ENCODE measurements around the gene RPS3.
"Not testable (repeated sequence)": the region's sequence is repeated elsewhere in the genome, so short reads cannot be mapped to it uniquely, and the experiment has no call there.

RPS3 gene

GRCh38 chr11:75352588-75353206 is 46.6 kb upstream of the RPS3 start:
- DNase-seq (ENCODE audit: low read depth in 2 of 2) = no peak
- TF ChIP-seq CTCF (IDR thresholded peaks at IDR 0.05; ENCODE audit: low read depth, low read length) = no peak
- peak overlapping the region; percentile 61 for H3K4me3 ChIP-seq (replicated peaks in 1 of 2; ENCODE audit: low read depth in 2 of 2, low read length in 2 of 2)

- no peak for TF ChIP-seq CTCF (IDR thresholded peaks at IDR 0.05; ENCODE audit: low read depth, low read length)
- no peak for DNase-seq (ENCODE audit: low read depth in 2 of 2)
- H3K4me3 ChIP-seq (replicated peaks in 1 of 2; ENCODE audit: low read depth in 2 of 2, low read length in 2 of 2) = no peak overlapping the region
Measured at GRCh38 chr11:75355051-75355450, 44.3 kb upstream of the RPS3 start.

- DNase-seq (ENCODE audit: low read depth in 2 of 2) = peak in 1 of 2 donors; percentile 43
- H3K4me3 ChIP-seq (replicated peaks in 1 of 2; ENCODE audit: low read depth in 2 of 2, low read length in 2 of 2) = no peak overlapping the region
- no peak for TF ChIP-seq CTCF (IDR thresholded peaks at IDR 0.05; ENCODE audit: low read depth, low read length)
Measured at GRCh38 chr11:75356613-75357012, 42.7 kb upstream of the RPS3 start.

- not testable (repeated sequence) for H3K4me3 ChIP-seq (replicated peaks in 1 of 2; ENCODE audit: low read depth in 2 of 2, low read length in 2 of 2); DNase-seq (ENCODE audit: low read depth in 2 of 2)
Measured at GRCh38 chr11:75362285-75362684, 37.0 kb upstream of the RPS3 start.

- no peak for TF ChIP-seq CTCF (IDR thresholded peaks at IDR 0.05; ENCODE audit: low read depth, low read length)
- DNase-seq (ENCODE audit: low read depth in 2 of 2) = peak; percentile 66 to 78
- no peak overlapping the region for H3K4me3 ChIP-seq (replicated peaks in 1 of 2; ENCODE audit: low read depth in 2 of 2, low read length in 2 of 2)
Measured at GRCh38 chr11:75365711-75366181, 33.6 kb upstream of the RPS3 start.

GRCh38 chr11:75366826-75367225 is 32.5 kb upstream of the RPS3 start:
- not testable (repeated sequence) for H3K4me3 ChIP-seq (replicated peaks in 1 of 2; ENCODE audit: low read depth in 2 of 2, low read length in 2 of 2); DNase-seq (ENCODE audit: low read depth in 2 of 2)

- DNase-seq (ENCODE audit: low read depth in 2 of 2) = no peak
- TF ChIP-seq CTCF (IDR thresholded peaks at IDR 0.05; ENCODE audit: low read depth, low read length) = no peak
- no peak overlapping the region for H3K4me3 ChIP-seq (replicated peaks in 1 of 2; ENCODE audit: low read depth in 2 of 2, low read length in 2 of 2)
Measured at GRCh38 chr11:75369560-75370255, 29.6 kb upstream of the RPS3 start.

Data from cardiac fibroblast (primary cell).